ENCODE results near the gene ALG9. TPM values are rescaled to one million over a fixed set of nuclear protein-coding genes. Genes with fewer than 3 reads are reported as not detected.

Gene ALG9
- total RNA-seq, 1 donor from 2014 or later, result 30.5 TPM

DNA sequence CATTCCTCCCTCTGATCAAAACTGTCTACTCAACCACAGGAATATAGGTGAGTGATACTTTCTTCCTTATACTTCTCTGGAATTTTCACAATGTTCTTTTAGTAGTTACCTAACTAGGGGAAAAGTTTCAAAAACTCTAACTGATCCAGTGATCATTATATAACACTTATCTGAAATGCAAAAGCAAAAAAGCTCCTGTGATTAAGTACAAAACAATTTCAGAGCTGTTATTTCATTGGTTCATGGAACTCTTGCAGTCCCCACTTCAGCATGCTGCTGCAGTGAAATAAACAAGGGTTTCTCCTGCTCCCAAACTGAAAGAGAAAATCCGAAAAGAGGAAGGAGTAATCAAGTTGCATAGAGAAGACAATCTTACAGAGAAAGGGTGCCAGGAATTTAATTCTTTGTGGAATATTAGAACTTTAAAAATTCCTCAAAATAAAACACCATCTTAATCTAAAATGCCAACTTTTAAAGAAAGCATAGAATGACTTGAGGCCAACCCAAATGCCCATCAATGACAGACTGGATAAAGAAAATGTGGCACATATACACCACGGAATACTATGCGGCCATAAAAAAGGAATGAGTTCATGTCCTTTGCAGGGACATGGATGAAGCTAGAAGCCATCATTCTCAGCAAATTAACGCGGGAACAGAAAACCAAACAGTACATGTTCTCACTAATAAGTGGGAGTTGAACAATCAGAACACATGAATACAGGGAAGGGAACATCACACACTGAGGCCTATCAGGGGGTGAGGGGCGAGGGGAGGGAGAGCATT is 125.5 kb downstream of the ALG9 start:
- peak; percentile 8 for DNase-seq (ENCODE audit: low read depth)
- FAIRE-seq, result no peak
- Histone ChIP-seq H3K27me3 (ENCODE audit: control insufficient read depth, insufficient read depth, low read length) (no peaks in the 10 kb centered on the region), H3K36me3 (ENCODE audit: control insufficient read depth, insufficient read depth, low read length) (peaks cover 12% of the 10 kb centered on the region), H3K4me3 (ENCODE audit: low read depth, low read length) (no peak overlapping the region)
- TF ChIP-seq, protein P1, sequence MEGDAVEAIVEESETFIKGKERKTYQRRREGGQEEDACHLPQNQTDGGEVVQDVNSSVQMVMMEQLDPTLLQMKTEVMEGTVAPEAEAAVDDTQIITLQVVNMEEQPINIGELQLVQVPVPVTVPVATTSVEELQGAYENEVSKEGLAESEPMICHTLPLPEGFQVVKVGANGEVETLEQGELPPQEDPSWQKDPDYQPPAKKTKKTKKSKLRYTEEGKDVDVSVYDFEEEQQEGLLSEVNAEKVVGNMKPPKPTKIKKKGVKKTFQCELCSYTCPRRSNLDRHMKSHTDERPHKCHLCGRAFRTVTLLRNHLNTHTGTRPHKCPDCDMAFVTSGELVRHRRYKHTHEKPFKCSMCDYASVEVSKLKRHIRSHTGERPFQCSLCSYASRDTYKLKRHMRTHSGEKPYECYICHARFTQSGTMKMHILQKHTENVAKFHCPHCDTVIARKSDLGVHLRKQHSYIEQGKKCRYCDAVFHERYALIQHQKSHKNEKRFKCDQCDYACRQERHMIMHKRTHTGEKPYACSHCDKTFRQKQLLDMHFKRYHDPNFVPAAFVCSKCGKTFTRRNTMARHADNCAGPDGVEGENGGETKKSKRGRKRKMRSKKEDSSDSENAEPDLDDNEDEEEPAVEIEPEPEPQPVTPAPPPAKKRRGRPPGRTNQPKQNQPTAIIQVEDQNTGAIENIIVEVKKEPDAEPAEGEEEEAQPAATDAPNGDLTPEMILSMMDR (IDR thresholded peaks at IDR 0.05; ENCODE audit: insufficient read depth, low read length, severe bottlenecking), result no peak

DNA sequence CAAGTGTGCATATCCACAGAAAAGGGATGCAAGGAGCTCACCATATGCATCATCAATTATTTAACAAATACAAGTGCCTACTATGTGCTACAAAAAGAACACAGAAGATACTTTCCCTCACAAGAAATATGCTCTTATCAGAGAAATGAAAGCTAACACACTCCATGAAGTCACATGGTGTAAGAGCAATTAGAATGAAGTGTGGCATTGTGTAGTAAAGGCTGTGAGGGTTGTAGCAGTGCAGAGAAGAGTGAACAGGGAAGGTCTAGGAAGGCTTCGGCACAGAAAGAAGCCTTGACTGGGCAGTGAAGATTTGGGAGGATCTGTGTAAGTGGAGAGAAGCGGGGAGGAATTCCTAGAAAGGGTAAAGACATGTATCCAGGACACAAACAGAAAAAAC is 127.7 kb downstream of the ALG9 start:
- Histone ChIP-seq H3K4me3 (ENCODE audit: low read depth, low read length) (no peak overlapping the region), H3K27me3 (ENCODE audit: control insufficient read depth, insufficient read depth, low read length) (no peaks in the 10 kb centered on the region), H3K36me3 (ENCODE audit: control insufficient read depth, insufficient read depth, low read length) (peaks cover 11% of the 10 kb centered on the region)
- no peak for FAIRE-seq
- no peak for DNase-seq (ENCODE audit: low read depth)
- TF ChIP-seq, protein P1 (IDR thresholded peaks at IDR 0.05; ENCODE audit: insufficient read depth, low read length, severe bottlenecking), result no peak

DNA sequence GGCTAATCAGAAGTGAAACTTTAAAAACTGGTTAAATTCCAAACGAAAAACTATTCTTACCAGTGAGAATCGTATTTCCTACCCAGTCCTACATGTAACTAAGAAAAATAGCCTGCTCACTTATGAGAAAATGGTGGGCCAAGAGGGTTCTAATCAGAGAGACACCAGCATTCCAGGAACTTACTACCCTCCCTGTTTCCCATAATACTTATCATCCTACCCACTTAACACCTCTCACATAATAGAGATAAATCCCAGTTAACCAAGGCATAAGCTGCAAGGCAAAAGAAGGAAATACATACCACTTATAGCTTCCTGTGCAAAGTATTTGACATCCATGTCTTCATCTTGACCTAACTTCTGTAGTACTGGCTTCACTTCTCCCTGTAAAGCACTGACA is 129.6 kb downstream of the ALG9 start:
- H3K27me3 ChIP-seq (ENCODE audit: control insufficient read depth, insufficient read depth, low read length), result no peaks in the 10 kb centered on the region
- H3K36me3 ChIP-seq (ENCODE audit: control insufficient read depth, insufficient read depth, low read length), result peaks cover 6% of the 10 kb centered on the region
- H3K4me3 ChIP-seq (ENCODE audit: low read depth, low read length), result no peak overlapping the region
- TF ChIP-seq, protein P1 (IDR thresholded peaks at IDR 0.05; ENCODE audit: insufficient read depth, low read length, severe bottlenecking), result no peak
- FAIRE-seq (no peak), DNase-seq (ENCODE audit: low read depth) (no peak)

DNA sequence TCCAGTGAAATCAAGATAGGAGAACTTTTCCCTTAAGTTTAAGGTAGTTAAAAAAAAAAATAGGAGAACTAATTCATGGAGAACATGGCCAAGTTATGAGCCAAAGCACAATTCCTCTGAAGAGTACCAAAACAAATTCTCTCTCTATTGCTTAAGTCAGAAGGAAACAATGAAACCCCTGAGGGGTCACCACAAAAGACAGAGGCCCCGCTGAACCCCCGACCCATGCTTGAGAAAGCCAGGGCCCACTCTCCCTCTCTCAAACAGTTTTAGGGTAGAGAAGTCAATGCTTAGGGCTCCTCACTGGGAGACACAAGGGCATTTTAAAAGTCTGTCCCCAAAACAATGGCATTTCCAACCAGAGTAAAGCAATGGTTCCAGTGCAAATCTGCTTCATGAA is 132.1 kb downstream of the ALG9 start:
- TF ChIP-seq, protein P1 (IDR thresholded peaks at IDR 0.05; ENCODE audit: insufficient read depth, low read length, severe bottlenecking), result no peak
- FAIRE-seq, result no peak

DNA sequence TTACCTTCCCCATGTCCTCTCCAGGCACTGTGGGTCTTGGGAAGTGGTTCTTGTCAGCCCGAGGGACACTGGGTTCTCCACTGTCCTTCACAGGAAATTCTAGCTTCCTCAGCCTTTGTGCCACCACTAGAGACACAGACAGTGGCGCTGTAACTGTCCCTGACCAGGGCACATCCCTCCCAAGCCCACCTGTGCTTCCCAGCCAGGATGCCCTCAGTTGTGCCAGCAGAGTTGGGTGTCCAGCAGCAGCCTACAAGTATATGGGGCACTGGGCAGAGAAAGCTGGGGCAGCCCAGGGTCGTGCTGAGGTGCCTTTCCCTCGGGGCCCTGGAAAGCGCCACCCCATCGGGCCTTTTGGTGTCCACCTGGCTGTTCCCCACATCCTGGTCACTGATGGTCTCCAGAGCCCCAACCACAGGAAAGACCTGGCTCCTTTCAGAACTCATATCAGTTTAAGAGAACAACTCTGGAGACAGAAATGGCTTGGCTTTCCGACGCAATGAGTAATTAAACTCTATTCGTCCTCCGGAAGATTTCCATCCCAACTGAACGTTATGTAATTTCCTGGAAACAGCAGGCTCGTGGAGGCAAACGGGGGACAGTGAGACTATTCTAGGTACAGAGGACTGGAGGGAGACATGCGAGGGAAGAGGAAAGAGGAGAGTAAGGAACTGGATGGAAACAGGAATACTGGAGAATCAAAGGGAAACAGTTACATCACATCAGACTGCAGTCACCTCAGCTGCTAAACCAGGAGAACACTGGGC is 133.8 kb downstream of the ALG9 start:
- DNase-seq (ENCODE audit: low read depth) (no peak), FAIRE-seq (no peak)
- H3K36me3 ChIP-seq (ENCODE audit: control insufficient read depth, insufficient read depth, low read length), result no peaks in the 10 kb centered on the region
- no peak overlapping the region for H3K4me3 ChIP-seq (ENCODE audit: low read depth, low read length)
- H3K27me3 ChIP-seq (ENCODE audit: control insufficient read depth, insufficient read depth, low read length), result no peaks in the 10 kb centered on the region
- TF ChIP-seq, protein P1 (IDR thresholded peaks at IDR 0.05; ENCODE audit: insufficient read depth, low read length, severe bottlenecking), result no peak

More for the DNA sequence above, 132.1 kb downstream of the ALG9 start:
- no peak for DNase-seq (ENCODE audit: low read depth)
- peaks cover 5% of the 10 kb centered on the region for H3K36me3 ChIP-seq (ENCODE audit: control insufficient read depth, insufficient read depth, low read length)
- H3K27me3 ChIP-seq (ENCODE audit: control insufficient read depth, insufficient read depth, low read length), result no peaks in the 10 kb centered on the region
- H3K4me3 ChIP-seq (ENCODE audit: low read depth, low read length), result no peak overlapping the region

Measured in bronchial epithelial cell (primary cell).